ENCODE results near the gene C1orf116.

The C1orf116 gene

DNA sequence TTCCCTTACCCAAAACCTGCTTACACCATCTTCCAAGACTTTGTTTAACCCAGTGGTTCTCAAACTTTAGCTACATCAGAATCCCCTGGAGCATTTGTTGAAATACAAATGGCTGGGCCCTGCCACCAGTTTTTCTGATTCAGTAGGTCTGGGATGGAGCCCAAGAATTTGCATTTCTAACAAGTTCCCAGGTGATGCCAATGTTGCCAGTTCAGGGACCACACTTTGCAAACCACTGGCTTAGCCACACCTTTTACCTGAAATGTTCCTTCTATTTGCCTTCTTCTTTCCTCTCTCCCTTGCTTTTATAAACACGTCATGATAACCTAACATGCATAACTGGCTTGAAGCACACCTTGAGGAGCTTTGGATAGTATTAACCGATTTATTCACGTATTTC lies 46.2 kb downstream of the C1orf116 start:
- DNase-seq, result no peak

DNA sequence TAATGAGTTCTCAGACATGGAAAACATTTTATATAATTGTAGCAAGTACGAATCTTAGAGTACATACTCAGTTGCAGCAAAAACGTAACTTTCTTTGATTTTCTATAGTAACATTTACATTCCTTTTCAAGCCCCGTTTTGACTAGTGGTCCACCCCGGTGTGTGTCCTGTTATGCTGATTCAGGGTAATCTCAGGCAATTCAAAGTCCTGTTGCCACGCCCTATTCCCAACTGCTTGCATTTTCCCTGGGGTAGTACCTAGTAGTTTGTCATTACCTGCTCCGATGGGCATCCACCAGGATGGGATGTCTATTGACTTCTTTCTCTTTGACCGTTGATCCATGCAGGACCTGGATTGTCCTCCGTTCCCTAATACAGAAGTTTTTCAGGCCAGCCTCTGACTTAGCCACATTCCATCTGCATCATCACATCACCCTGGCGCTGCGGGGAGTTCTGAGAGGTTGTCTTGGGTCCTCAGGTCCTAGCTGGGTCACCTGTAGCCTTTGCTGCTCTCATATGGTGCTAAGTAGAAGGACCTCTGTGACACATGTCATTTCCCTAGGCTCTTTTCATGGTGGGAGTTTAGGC lies 47.3 kb downstream of the C1orf116 start:
- DNase-seq, result no peak

DNA sequence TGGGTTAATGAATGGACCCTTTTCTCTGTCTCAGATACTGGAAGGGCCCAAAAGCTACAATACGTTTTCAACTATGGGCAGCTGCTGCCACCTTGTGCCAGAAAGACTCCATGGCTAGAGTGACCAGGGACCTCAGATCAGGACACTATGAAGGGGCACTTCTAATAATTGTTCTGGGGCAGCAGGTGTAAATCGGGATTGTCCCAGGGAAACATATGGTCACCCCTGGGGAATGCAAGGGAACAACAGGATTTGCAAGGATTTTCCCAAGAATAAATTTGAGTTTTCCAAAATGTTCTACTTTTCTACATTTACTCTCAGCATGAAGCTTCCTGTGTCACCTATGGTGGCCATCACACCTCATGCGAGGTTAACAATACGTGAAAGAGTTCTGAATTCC lies 50.3 kb downstream of the C1orf116 start:
- peak; percentile 70 for DNase-seq

DNA sequence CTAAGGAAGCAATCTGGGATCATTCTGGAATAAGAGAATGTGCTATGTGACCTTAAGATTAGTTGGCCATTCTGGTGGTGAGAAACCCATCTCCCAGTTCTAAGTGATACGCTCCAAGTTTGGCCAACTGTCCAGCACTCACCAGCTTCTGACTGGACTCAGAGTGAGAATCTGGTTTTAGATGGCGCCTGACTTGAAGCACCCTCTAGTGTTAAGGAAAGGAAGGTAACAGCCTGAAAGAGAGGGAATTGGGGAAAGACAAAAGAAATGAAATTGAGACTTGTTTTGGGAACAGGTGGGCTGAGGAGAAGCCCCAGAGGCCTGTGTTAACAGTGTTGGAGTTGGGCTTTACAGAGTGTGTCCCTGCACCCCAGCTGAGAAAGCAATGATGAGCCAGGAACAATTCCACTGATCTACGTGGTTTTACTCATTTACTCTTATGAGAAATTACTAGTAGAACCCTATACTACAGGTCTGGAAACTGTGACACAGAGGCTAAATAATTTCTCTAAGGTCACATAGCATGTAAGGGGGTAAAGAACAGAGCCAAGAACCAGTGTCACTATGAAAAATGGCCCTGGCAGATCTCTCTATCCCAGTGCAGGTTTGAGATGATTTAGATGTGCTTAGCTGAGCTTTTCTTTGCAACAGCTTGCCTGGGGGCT lies 53.0 kb downstream of the C1orf116 start:
- no peak for DNase-seq

DNA sequence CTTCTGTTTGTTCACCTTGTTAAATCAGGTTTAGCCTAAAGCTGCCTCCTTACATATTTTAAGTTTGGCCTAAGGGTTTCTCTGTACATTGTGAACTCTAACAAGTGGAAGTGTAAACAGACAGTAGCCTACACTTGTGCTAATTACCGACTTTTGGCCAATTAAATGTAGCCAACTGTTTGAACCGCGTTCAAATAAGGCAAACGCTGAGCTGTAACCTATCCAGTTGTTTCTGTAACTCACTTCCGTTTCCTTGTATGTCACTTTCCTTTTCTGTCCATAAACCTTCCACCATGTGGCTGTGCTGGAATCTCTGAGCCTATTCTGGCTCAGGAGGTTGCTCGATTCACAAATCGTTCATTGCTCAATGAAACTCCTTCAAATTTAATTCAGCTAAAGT lies 54.3 kb downstream of the C1orf116 start:
- no peak for DNase-seq

DNA sequence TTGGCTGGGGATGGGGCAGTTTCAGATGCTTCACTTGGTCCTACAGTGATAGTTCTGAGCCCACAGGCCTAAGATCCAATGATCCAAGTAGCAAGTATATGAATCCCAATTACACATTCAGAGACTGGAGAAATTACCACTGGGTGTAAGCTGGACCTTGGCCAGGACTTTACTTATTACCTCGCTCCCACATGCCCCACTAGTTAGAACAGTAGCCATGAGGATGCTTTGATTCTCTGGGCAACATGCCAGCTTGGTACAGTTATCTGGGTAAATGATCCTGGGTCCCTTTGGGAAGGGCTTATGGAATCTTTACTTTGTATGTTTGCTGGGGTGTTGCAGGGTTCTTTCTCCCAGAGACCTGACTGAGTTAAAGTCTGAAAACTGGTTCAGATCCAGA lies 57.2 kb downstream of the C1orf116 start:
- no peak for DNase-seq

DNA sequence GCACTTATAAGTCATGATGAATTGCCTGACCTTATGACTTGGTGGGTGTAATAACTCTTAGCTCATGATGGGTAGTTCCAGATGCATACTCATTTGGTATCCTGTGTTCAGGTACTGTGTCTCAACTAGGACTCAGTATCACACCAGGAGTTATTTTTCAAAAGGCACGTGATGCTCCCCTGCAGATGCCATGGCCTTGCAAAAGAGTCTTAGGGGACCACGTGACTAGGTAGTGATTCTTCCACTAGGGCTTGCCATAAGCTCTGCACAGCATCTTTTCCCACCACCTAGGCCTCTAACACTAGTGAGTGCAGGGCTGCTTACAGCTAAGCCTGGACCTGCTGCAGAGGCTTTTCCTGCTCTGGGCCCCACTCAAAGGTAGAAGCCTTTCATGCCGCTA lies 58.4 kb downstream of the C1orf116 start:
- DNase-seq, result no peak

DNA sequence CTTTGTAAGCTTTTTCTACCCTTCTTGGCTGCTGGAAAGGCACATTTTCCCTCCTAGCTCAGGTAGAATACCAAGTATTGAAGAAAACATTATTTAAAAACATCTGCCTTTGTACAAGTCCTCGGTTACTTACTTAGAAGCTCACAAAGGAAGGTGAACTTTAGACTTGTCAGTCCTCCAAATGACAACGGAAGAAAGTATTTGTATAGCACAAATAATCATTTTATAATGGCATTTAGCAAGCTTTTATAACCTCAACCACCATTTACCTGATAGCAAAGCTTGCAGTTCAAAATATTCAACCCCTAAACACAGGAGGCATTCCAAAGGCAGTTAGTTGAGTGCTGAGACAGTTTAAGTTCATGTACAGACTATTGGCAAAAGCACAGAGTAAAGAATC lies 59.8 kb downstream of the C1orf116 start:
- DNase-seq, result no peak

DNA sequence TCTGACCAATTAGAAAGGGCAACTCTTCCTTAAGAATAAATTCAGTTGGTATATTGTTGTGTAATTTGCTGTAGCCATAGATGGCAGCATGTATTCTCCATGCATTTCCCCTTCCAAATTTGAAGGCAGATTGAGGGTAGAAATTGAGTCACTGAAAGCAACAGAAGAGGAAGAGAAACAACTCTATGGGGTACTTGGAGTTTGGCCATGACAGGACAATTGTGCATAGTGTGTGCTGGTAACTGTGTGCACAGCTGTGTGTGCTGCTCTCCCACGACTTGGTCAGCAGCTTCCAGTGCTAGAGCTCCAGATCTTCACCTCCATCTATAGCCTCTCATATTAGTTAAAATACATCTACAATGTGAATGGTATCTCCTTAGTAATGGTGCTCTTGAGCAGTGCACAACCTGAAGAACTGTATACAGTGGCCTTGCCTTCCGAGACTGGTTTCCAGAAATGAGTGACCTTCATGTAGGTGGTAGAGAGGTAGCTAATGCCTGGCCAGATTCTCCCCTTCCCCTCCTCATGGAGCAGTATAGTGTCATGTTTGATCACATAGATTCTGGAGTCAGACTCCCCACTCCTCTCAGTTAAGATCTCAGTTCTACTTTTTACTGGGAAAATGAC lies 61.4 kb downstream of the C1orf116 start:
- DNase-seq, result peak; percentile 4

DNA sequence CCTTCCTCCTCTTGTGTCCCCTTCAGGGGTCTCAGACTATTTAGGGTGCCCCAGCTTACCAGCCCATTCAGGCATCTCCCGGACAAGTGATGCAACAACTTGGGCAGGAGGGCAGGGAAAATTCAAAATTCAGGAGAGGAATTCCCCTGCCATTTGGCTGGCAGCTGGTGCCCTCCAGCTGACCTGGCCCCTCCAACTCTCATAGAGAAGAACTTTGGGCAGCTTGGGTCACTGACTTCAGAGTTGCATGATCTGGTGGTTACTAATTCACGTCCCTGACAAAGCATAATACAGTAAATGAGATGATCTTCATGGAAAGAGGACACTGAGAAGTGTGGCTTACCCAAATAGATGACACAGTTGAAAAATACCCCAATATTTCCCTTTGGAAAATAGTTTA lies 62.1 kb downstream of the C1orf116 start, which contains the start of gene FCAMR:
Gene FCAMR, minus strand, starts transcription at position 15 of the 400 bp plus-strand sequence. CDS start 335 bp downstream, outside the sequence.
- DNase-seq, result peak; percentile 6

DNA sequence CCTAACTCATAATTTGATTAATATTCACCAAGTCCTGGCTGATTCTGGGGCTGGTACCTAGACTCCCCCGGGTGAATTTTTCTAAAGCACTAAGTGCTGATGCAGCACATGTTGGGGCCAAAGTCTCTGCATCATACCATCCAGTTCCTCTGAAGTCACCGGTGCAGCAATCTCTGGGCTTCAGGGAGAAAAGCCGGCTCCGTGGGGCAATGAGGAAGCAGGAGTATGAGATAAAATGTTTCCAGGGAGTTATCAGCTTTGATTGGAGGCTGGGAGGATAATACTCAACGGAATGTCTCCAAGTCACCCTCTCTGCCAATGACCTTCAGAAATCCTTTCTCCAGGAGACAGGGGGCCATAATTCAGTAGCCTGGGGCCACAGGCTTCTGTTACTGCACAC lies 63.5 kb downstream of the C1orf116 start:
- no peak for DNase-seq
